Measurements from ENCODE around the gene KIRREL3. TPM values are rescaled to one million over a fixed set of nuclear protein-coding genes. Genes with fewer than 3 reads are reported as not detected.

KIRREL3 gene
- total RNA-seq, 1 experiment from 2014 or later: 2.2 TPM

DNA sequence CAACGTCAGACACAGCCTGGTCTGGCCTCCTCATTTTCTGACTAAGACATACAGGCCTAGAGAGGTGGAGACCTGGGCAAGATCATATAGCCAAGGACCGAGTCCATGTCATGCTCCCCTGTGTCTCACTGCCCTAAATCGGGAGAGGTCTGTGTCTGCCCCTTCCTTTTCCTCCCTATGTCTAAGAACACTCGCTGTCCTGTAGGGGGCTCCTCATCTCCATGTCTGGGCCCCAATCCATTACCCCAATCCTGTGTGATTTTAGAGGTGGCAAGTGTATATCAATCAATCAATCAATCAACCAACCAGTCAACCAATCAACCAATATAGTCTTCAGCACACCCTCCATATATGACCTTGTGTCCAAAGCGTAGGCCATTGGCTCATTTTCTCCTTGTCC lies 125.7 kb downstream of the KIRREL3 start:
- no peaks in the 10 kb centered on the region for H3K9me2 ChIP-seq (ENCODE audit: insufficient read depth)
- no TSS peak for BruUV-seq (replicated peaks)
- TF ChIP-seq, protein P1, sequence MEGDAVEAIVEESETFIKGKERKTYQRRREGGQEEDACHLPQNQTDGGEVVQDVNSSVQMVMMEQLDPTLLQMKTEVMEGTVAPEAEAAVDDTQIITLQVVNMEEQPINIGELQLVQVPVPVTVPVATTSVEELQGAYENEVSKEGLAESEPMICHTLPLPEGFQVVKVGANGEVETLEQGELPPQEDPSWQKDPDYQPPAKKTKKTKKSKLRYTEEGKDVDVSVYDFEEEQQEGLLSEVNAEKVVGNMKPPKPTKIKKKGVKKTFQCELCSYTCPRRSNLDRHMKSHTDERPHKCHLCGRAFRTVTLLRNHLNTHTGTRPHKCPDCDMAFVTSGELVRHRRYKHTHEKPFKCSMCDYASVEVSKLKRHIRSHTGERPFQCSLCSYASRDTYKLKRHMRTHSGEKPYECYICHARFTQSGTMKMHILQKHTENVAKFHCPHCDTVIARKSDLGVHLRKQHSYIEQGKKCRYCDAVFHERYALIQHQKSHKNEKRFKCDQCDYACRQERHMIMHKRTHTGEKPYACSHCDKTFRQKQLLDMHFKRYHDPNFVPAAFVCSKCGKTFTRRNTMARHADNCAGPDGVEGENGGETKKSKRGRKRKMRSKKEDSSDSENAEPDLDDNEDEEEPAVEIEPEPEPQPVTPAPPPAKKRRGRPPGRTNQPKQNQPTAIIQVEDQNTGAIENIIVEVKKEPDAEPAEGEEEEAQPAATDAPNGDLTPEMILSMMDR (conservative IDR thresholded peaks at IDR 0.05): no peak
- no peak for TF ChIP-seq EZH2 (IDR thresholded peaks at IDR 0.05; ENCODE audit: low read depth)
- no peak overlapping the region for H2AFZ ChIP-seq
- H3K79me2 ChIP-seq (ENCODE audit: low read depth): no peaks in the 10 kb centered on the region
- no peaks in the 10 kb centered on the region for H3K9me3 ChIP-seq (ENCODE audit: insufficient read depth, low read depth)
- H3K4me2 ChIP-seq: no peak overlapping the region
- no peaks in the 10 kb centered on the region for H4K20me1 ChIP-seq (ENCODE audit: insufficient read depth)
- ChIA-PET CTCF (interaction anchor here (0.7 kb wide), 1 partner anchor 116 kb away, joined by 11 read pairs; no protein-coding TSS in a partner anchor), POLR2A (ENCODE audit: unreplicated experiment) (no interaction called here)
- no peak overlapping the region for H3K27ac ChIP-seq
- H3K27me3 ChIP-seq (ENCODE audit: insufficient read depth, low read depth): peaks cover 11% of the 10 kb centered on the region
- no peaks in the 10 kb centered on the region for H3K4me1 ChIP-seq (replicated peaks; ENCODE audit: insufficient read depth)
- H3F3A ChIP-seq (ENCODE audit: insufficient read depth, low read depth): no peaks in the 10 kb centered on the region
- no peaks in the 10 kb centered on the region for H3K36me3 ChIP-seq (ENCODE audit: low read depth)
- no peak for DNase-seq
- no peak overlapping the region for H3K4me3 ChIP-seq
- intact Hi-C loops (cut with micrococcal nuclease; ENCODE audit: unreplicated experiment): no loop called here

DNA sequence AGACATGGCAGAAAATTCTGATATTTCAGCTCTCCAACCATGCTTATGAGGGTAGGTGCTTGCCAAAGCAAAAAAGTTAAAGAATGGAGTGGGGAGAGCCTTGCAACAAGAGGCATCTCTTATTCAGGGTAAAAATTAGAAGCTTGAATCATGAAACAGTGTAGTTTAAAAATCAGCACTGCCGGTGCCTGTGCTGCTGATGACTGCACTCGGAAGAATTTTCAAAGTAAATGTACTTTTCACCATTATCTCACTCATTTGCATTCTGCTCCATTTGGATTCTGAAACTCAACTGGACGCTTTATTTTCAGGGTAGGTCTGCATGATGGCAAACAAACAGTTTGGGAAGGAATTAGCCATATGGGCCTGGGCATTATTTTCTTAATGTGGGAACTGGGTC lies 126.3 kb downstream of the KIRREL3 start:
- CTCF ChIA-PET: interaction anchor here (0.7 kb wide), 1 partner anchor 117 kb away, joined by 11 read pairs; no protein-coding TSS in a partner anchor
- DNase-seq: no peak
- Histone ChIP-seq H3K4me3 (no peak overlapping the region), H2AFZ (no peak overlapping the region), H4K20me1 (ENCODE audit: insufficient read depth) (no peaks in the 10 kb centered on the region), H3K4me1 (replicated peaks; ENCODE audit: insufficient read depth) (no peaks in the 10 kb centered on the region), H3K9me3 (ENCODE audit: insufficient read depth, low read depth) (no peaks in the 10 kb centered on the region), H3K79me2 (ENCODE audit: low read depth) (no peaks in the 10 kb centered on the region), H3K27me3 (ENCODE audit: insufficient read depth, low read depth) (peaks cover 7% of the 10 kb centered on the region), H3F3A (ENCODE audit: insufficient read depth, low read depth) (no peaks in the 10 kb centered on the region), H3K36me3 (ENCODE audit: low read depth) (no peaks in the 10 kb centered on the region), H3K4me2 (no peak overlapping the region), H3K27ac (no peak overlapping the region), H3K9me2 (ENCODE audit: insufficient read depth) (no peaks in the 10 kb centered on the region)
- POLR2A ChIA-PET (ENCODE audit: unreplicated experiment): no interaction called here
- TF ChIP-seq, protein P1 (conservative IDR thresholded peaks at IDR 0.05): no peak
- no peak for TF ChIP-seq EZH2 (IDR thresholded peaks at IDR 0.05; ENCODE audit: low read depth)
- intact Hi-C loops (cut with micrococcal nuclease; ENCODE audit: unreplicated experiment): no loop called here
- BruUV-seq (replicated peaks): no TSS peak

DNA sequence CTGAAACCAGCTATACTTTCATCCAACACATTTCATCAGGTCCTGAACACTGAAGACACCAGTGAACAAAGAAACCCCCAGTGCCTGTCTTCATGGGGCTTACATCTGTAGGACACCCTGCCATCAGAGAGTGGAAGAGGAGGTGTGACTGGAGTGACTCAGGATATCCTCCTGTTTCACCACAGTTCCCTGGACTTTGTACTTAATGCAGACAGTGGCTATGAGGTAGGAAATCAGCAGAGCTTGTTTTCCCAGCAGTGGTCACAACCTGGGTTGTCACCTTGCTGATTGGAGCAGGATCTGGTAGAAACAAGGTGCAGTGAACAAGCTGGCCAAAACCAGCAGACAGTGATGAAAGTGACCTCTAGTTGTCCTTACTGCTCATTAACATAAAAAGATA lies 128.8 kb downstream of the KIRREL3 start:
- H3K27ac ChIP-seq: no peak overlapping the region
- no peak overlapping the region for H3K4me3 ChIP-seq
- no peaks in the 10 kb centered on the region for H3K79me2 ChIP-seq (ENCODE audit: low read depth)
- H3K9me2 ChIP-seq (ENCODE audit: insufficient read depth): no peaks in the 10 kb centered on the region
- BruUV-seq (replicated peaks): no TSS peak
- no peak overlapping the region for H2AFZ ChIP-seq
- no peaks in the 10 kb centered on the region for H3K9me3 ChIP-seq (ENCODE audit: insufficient read depth, low read depth)
- no peaks in the 10 kb centered on the region for H3F3A ChIP-seq (ENCODE audit: insufficient read depth, low read depth)
- intact Hi-C loops (cut with micrococcal nuclease; ENCODE audit: unreplicated experiment): no loop called here
- H3K27me3 ChIP-seq (ENCODE audit: insufficient read depth, low read depth): peaks cover 2% of the 10 kb centered on the region; the same call in 1 of the 2 replicates
- no peak for DNase-seq
- TF ChIP-seq, protein P1 (conservative IDR thresholded peaks at IDR 0.05): no peak
- no peak for TF ChIP-seq EZH2 (IDR thresholded peaks at IDR 0.05; ENCODE audit: low read depth)
- POLR2A ChIA-PET (ENCODE audit: unreplicated experiment): interaction anchor here (0.6 kb wide), 1 partner anchor 126 kb away, joined by 7 read pairs; no protein-coding TSS in a partner anchor
- CTCF ChIA-PET: interaction anchor here (0.6 kb wide), 1 partner anchor 24 kb away, joined by 3 read pairs; no protein-coding TSS in a partner anchor
- no peaks in the 10 kb centered on the region for H3K36me3 ChIP-seq (ENCODE audit: low read depth)
- H3K4me2 ChIP-seq: no peak overlapping the region
- H4K20me1 ChIP-seq (ENCODE audit: insufficient read depth): no peaks in the 10 kb centered on the region
- no peaks in the 10 kb centered on the region for H3K4me1 ChIP-seq (replicated peaks; ENCODE audit: insufficient read depth)
